Cardiac fibroblast (primary cell): ENCODE results near the gene CD48.

Source experiments
- DNase-seq, 2 donors: peaks; one replicate each; pipeline versions ENCODE4 v3.0.0 to v3.0.0-alpha.2; 2010; ENCODE audit warnings: low read depth in 2 of 2
- H3K4me3 ChIP-seq, 2 donors: replicated peaks in 1 of 2; 1 replicate in 1 of 2; 2 replicates in 1 of 2; pipeline ENCODE4 v1.5.1; 2011; ENCODE audit warnings: low read depth in 2 of 2, low read length in 2 of 2, mild to moderate bottlenecking in 2 of 2, moderate library complexity in 1 of 2
- TF ChIP-seq, protein P1 (sequence below): IDR thresholded peaks from one replicate; pipeline ENCODE4 v1.5.1; 2011; ENCODE audit warnings: low read depth, mild to moderate bottlenecking, low read length, inconsistent platforms

CD48 gene

GRCh38 chr1:160640359-160641123 is 71.1 kb downstream of the CD48 start:
- TF ChIP-seq, protein P1, sequence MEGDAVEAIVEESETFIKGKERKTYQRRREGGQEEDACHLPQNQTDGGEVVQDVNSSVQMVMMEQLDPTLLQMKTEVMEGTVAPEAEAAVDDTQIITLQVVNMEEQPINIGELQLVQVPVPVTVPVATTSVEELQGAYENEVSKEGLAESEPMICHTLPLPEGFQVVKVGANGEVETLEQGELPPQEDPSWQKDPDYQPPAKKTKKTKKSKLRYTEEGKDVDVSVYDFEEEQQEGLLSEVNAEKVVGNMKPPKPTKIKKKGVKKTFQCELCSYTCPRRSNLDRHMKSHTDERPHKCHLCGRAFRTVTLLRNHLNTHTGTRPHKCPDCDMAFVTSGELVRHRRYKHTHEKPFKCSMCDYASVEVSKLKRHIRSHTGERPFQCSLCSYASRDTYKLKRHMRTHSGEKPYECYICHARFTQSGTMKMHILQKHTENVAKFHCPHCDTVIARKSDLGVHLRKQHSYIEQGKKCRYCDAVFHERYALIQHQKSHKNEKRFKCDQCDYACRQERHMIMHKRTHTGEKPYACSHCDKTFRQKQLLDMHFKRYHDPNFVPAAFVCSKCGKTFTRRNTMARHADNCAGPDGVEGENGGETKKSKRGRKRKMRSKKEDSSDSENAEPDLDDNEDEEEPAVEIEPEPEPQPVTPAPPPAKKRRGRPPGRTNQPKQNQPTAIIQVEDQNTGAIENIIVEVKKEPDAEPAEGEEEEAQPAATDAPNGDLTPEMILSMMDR = no peak
- DNase-seq = no peak
- no peak overlapping the region for H3K4me3 ChIP-seq

DNA sequence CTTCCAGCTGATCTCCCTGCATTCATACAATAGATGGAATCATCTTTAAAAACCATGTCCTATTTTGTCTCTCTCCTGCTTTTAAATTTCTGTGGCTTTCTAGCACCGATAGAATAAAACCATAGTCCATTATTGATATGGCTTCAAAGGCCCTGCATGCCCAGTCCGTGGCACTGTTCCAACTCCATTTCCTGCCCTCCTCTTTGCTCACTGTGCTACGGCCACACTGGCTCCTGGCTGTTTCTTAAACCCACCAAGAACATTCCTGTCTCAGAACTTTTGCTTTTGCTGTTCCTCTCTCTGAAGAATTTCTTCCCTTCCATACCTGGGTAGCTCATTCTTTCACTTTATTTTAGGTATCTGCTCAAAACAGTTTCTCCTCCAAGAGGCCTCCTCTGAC is 72.0 kb downstream of the CD48 start:
- DNase-seq = peak in 1 of 2 donors; percentile 12
- TF ChIP-seq, protein P1 = no peak
- no peak overlapping the region for H3K4me3 ChIP-seq

DNA sequence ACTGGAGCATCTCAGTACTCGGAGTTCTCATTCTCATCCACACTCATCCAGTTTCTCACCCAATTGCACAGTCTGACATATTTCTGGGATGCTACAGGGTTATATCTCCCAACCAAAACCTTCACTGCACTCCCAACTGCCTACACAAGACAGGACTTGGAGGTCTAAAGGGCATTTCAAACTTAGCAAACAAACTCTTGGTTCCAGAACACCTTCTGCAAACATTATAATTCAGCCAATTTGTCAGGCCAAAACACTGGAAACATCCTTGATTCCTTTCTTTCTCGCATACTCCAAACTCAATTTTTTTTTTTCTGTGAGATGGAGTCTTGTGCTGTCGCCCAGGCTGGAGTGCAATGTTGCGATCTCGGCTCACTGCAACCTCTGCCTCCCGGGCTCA is 72.7 kb downstream of the CD48 start:
- no peak for DNase-seq
- TF ChIP-seq, protein P1 = no peak
- no peak overlapping the region for H3K4me3 ChIP-seq

GRCh38 chr1:160638540-160638857 is 73.1 kb downstream of the CD48 start:
- no peak for DNase-seq
- H3K4me3 ChIP-seq = no peak overlapping the region
- TF ChIP-seq, protein P1 = no peak

- TF ChIP-seq, protein P1 = no peak
- H3K4me3 ChIP-seq = no peak overlapping the region
- DNase-seq = peak; percentile 3 to 34
These were observed 73.6 kb downstream of the CD48 start for GRCh38 chr1:160637821-160638539.

DNA sequence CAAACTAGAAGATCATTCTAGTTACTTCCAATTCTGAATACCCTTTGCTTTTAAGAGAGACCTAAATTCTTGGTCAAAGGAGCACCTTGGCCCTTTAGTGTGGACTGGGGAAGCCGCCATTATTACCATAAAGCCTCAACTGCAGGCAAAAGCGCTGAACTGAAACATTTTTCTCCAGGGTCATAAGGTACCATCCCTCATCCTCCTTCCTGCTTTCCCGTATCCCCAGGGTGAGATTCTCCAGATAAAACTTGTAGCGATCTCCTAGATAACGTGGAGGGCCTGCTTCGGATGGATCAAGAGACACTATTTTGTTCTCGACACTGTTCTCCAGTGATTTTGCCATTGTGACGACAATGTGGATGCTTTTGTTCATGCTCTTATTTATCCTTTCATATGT is 74.6 kb downstream of the CD48 start:
- DNase-seq = no peak
- TF ChIP-seq, protein P1 = no peak
- no peak overlapping the region for H3K4me3 ChIP-seq
